Measurements from ENCODE around the gene SLA2.
"Not testable (repeated sequence)": the region's sequence is repeated elsewhere in the genome, so short reads cannot be mapped to it uniquely, and the experiment has no call there.

SLA2 gene, protein sequence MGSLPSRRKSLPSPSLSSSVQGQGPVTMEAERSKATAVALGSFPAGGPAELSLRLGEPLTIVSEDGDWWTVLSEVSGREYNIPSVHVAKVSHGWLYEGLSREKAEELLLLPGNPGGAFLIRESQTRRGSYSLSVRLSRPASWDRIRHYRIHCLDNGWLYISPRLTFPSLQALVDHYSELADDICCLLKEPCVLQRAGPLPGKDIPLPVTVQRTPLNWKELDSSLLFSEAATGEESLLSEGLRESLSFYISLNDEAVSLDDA

DNA sequence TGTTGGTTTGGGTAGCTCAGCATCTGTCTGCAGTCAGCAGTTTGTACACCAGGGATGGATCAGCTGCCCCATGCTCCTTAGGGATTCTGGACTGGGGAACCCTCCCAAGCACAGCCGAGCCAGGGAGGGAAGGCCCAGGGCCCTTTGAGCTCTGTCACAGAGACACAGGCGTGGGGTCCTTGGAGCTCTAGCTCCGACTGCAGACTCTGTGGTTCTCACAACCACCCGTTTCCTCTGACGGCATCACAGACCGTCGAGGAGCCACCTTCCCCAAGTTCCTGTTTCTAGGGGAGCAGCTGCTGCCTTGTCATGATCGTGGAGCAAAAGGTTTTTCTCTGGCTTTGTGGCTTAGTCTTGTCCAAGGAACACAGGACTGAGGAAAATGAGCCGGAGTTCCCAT, at the start of gene SLA2:
Gene SLA2 (minus strand): TSS at position 199 of the 400 bp plus-strand sequence. CDS start 4,861 bp downstream, outside the sequence.
- in situ Hi-C loops (cut with MboI; ENCODE audit: low pct_unique_long_range_greater_than_20kb, low sequenced_read_pairs): no loop called here
- peak; percentile 87 for DNase-seq

GRCh38 chr20:36695467-36695866, 49.5 kb upstream of the SLA2 start:
- DNase-seq; in situ Hi-C loops (cut with MboI; ENCODE audit: low pct_unique_long_range_greater_than_20kb, low sequenced_read_pairs): not testable (repeated sequence)

GRCh38 chr20:36688630-36689029, 42.6 kb upstream of the SLA2 start:
- in situ Hi-C loops (cut with MboI; ENCODE audit: low pct_unique_long_range_greater_than_20kb, low sequenced_read_pairs): no loop called here
- DNase-seq: no peak

DNA sequence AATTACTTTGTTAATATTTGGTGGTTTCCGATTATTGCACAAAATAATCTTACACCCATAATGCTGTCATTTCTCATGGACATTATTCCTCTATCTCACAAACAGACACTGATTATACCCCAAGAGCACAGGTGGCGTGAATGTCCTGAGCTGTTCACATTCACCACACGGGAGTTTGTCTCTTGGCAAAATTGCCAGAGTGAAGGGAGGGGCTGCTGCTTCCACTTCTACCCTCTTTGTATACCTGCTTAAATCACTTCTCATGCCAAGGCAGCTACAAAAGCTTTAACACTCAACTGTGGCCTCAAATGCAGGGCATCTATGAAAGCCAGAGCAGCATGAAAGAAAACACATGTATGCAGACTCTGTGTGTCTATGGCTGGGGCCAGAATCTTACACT, 41.9 kb upstream of the SLA2 start:
- in situ Hi-C loops (cut with MboI; ENCODE audit: low pct_unique_long_range_greater_than_20kb, low sequenced_read_pairs): no loop called here
- no peak for DNase-seq

DNA sequence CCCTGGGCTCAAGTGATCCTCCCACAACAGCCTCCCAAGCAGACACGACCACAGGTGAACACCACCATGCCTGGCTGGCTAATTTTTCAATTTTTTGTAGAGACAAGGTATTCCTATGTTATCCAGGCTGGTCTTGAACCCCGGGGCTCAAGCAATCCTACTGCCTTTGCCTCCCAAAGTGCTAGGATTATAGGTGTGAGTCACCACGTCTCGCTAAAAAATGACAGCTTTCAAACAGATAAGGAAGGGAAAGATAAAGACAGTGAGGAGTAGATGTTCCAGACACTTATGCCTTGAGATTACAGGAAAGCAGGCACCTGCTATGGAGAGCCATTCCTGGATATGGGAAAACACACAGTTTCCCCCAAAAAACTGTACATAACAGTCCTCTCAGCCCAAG, 40.9 kb upstream of the SLA2 start:
- in situ Hi-C loops (cut with MboI; ENCODE audit: low pct_unique_long_range_greater_than_20kb, low sequenced_read_pairs): no loop called here
- no peak for DNase-seq

DNA sequence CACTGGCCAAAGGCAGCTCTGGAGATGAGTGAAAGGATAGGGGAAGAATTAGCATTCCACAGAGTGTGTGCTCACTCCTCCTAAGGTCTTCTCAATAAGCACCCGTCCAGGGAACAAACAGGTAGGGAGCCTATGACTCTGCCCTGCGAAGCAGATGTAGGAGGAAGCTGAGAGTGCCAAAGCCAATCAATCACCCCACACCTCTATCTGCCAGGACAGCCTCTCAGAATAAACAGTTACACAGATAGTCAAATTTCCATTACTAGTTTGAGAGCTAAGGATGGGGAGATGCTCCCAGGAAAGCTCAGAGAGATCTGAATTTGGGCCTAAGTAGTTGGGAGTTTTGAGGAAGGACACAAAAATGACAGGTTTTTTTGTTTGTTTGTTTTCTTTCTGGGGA, 40.5 kb upstream of the SLA2 start:
- in situ Hi-C loops (cut with MboI; ENCODE audit: low pct_unique_long_range_greater_than_20kb, low sequenced_read_pairs): no loop called here
- DNase-seq: no peak

GRCh38 chr20:36684747-36685146, 38.8 kb upstream of the SLA2 start:
- DNase-seq: no peak
- in situ Hi-C loops (cut with MboI; ENCODE audit: low pct_unique_long_range_greater_than_20kb, low sequenced_read_pairs): no loop called here

GRCh38 chr20:36682311-36682710, 36.3 kb upstream of the SLA2 start:
- in situ Hi-C loops (cut with MboI; ENCODE audit: low pct_unique_long_range_greater_than_20kb, low sequenced_read_pairs): no loop called here
- DNase-seq: no peak

DNA sequence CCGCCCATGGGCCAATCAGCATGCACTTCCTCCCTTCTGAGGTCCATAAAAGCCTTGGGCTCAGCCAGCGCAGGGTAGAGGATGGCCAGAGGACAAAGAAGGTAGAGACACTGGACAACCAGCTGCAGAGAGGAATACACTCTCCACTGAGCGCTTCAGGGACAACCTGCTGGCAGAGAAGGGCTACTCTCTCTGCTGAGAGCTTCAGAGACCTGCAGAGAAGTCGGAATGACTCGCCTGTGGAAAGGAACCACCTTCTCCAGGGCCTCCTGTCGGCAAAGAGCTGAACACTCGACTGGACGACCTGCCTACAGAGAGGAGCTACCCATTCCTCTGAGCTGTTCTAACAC, 31.4 kb upstream of the SLA2 start:
- in situ Hi-C loops (cut with MboI; ENCODE audit: low pct_unique_long_range_greater_than_20kb, low sequenced_read_pairs): no loop called here
- no peak for DNase-seq

GRCh38 chr20:36676701-36677421, 30.9 kb upstream of the SLA2 start:
- in situ Hi-C loops (cut with MboI; ENCODE audit: low pct_unique_long_range_greater_than_20kb, low sequenced_read_pairs): no loop called here
- no peak for DNase-seq

- in situ Hi-C loops (cut with MboI; ENCODE audit: low pct_unique_long_range_greater_than_20kb, low sequenced_read_pairs): not testable (repeated sequence)
Observed at GRCh38 chr20:36675545-36675944, 29.5 kb upstream of the SLA2 start.

DNA sequence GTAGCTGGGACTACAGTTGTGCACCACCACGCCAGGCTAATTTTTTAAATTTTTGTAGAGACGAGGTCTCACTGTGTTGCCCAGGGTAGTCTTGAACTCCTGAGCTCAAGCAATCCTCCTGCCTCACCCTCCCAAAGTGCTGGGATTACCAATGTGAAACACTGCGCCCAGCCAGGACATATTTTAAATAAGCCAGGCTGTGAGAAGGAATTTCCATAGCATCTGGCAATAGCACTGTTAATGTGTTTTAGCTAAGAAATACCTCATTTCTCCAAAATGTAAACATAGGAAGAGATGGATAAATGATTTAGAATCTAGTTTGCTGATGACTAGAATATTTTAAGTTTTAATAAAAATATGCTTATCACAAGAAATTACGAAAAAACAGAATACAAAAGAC, 27.0 kb upstream of the SLA2 start:
- in situ Hi-C loops (cut with MboI; ENCODE audit: low pct_unique_long_range_greater_than_20kb, low sequenced_read_pairs): no loop called here
- DNase-seq: no peak

More at GRCh38 chr20:36675545-36675944, 29.5 kb upstream of the SLA2 start:
- DNase-seq: not testable (repeated sequence)

- DNase-seq: no peak
- in situ Hi-C loops (cut with MboI; ENCODE audit: low pct_unique_long_range_greater_than_20kb, low sequenced_read_pairs): no loop called here
Observed at GRCh38 chr20:36670665-36671357, 24.8 kb upstream of the SLA2 start.

DNA sequence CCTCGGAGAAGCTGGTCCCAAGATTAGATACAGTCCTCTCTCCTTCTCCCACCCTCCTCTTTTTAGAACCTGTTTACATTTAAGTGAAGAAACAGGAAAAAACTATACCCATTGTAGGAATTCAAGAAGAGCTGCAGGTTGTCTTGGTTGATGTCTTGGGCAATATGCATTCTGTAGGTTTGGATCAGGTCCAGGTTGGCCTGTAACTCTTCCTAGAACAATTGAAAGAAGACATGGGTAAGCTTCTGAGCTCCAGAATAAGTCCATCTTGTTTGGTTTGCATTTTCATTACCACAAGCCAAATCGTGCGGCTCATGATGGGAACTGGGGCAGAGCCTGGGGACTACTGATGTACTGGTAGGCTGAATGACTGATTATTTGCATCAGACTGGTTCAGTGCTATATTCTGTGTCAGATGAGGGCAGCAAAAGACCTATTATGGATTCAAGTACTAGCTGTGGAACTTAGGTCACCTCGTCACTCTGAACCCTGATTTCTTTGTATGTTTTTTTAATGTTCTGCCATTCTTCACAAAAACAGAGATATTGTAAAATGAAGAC, 20.3 kb upstream of the SLA2 start:
- in situ Hi-C loops (cut with MboI; ENCODE audit: low pct_unique_long_range_greater_than_20kb, low sequenced_read_pairs): no loop called here
- DNase-seq: no peak

DNA sequence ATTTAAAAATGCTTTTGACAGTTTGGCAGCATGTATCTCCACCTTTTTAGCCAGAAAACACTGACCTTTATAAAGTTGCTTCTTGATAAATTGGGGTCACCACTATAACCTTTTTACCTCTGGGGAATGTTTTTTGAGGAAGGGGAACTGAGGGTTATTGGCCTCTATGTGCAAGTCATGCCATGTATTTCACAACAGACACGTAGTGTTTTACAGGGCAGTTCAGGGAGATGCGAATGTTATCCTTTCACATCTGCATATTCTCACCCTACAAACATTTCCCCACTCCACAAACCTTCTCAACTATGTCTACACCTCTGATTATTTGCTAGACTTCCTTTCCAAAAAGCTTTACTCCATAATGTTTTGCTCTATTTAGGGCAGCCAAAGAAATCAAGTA, 17.0 kb upstream of the SLA2 start:
- in situ Hi-C loops (cut with MboI; ENCODE audit: low pct_unique_long_range_greater_than_20kb, low sequenced_read_pairs): no loop called here
- no peak for DNase-seq

DNA sequence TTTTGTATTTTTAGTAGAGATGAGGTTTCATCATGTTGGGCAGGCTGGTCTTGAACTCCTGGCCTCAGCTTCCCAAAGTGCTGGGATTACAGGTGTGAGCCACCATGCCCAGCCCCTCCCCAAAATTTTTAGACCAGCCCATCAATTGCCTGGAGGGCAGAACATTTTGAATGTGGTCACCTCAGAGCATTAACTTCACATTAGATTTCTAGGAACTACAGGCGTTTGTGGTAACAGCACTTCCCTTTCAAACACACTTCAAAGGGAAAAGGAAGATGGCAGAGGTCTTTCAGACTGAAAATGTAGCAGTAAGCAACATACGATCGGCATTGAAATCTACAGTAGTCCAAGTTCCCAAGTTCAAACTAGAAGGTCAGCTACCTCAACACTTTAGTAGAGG, 12.3 kb upstream of the SLA2 start:
- in situ Hi-C loops (cut with MboI; ENCODE audit: low pct_unique_long_range_greater_than_20kb, low sequenced_read_pairs): no loop called here
- peak; percentile 75 for DNase-seq

GRCh38 chr20:36656733-36657132, 10.7 kb upstream of the SLA2 start:
- DNase-seq: no peak
- in situ Hi-C loops (cut with MboI; ENCODE audit: low pct_unique_long_range_greater_than_20kb, low sequenced_read_pairs): no loop called here

- in situ Hi-C loops (cut with MboI; ENCODE audit: low pct_unique_long_range_greater_than_20kb, low sequenced_read_pairs): no loop called here
- no peak for DNase-seq
Observed at GRCh38 chr20:36655004-36655403, 9.0 kb upstream of the SLA2 start.

GRCh38 chr20:36654506-36654905, 8.5 kb upstream of the SLA2 start:
- DNase-seq: no peak
- in situ Hi-C loops (cut with MboI; ENCODE audit: low pct_unique_long_range_greater_than_20kb, low sequenced_read_pairs): no loop called here

GRCh38 chr20:36653456-36653855, 7.5 kb upstream of the SLA2 start:
- DNase-seq: no peak
- in situ Hi-C loops (cut with MboI; ENCODE audit: low pct_unique_long_range_greater_than_20kb, low sequenced_read_pairs): no loop called here
